HEK293 (cell line): ENCODE measurements around the gene MADD.

Experiments used
- CTCF ChIA-PET: fragments of 350-600 bp; formaldehyde crosslinking; extraction: SDS; loops from one replicate; lab custom pipeline; 2021; ENCODE audit warnings: antibody characterized with exemption; lab: Yijun Ruan, JAX
- POLR2A ChIA-PET: fragments of 300-600 bp; formaldehyde crosslinking; extraction: SDS; loops from one replicate; lab custom pipeline; 2020; ENCODE audit warnings: antibody characterized with exemption, inconsistent platforms; lab: Yijun Ruan, JAX
- H3K27ac ChIP-seq: fragments of 200-500 bp; sonication (Bioruptor generic); 2 replicates; pipeline ENCODE4 v1.5.1; 2014; ENCODE audit warnings: low read depth, low read length, control low read depth, inconsistent platforms; ENCODE audit errors: extremely low read depth
- H3K36me3 ChIP-seq, 2 experiments: fragments of 200-500 bp in 1 of 2; sonication (Bioruptor generic) in 1 of 2; 1 replicate in 1 of 2; 2 replicates in 1 of 2; pipeline ENCODE4 v1.5.1; 2014 to 2017; ENCODE audit warnings: inconsistent platforms in 2 of 2, low read length in 2 of 2; ENCODE audit not compliant: control insufficient read depth in 2 of 2, insufficient read depth in 1 of 2
- H3K4me1 ChIP-seq: fragments of 200-500 bp; sonication (Bioruptor generic); 2 replicates; pipeline ENCODE4 v1.5.1; 2014; ENCODE audit warnings: mild to moderate bottlenecking, low read length, inconsistent platforms; ENCODE audit not compliant: control insufficient read depth, insufficient read depth
- H3K4me3 ChIP-seq: 2 replicates; pipeline ENCODE4 v1.5.1; 2011; ENCODE audit warnings: low read depth, mild to moderate bottlenecking, control low read depth, low read length, moderate library complexity
- H3K9me3 ChIP-seq: fragments of 200-500 bp; sonication (Bioruptor generic); 2 replicates; pipeline ENCODE4 v1.5.1; 2014; ENCODE audit warnings: low read depth, low read length, inconsistent platforms; ENCODE audit not compliant: control insufficient read depth, insufficient read depth
- EGR2 ChIP-seq: fragments of 450-650 bp; formaldehyde crosslinking; IDR thresholded peaks from 2 replicates; pipeline ENCODE4 v1.5.1; 2016; ENCODE audit warnings: low read depth, missing biosample characterization, missing genetic modification characterization
- GLIS1 ChIP-seq: fragments of 450-650 bp; formaldehyde crosslinking; IDR thresholded peaks from 2 replicates; pipeline ENCODE4 v1.5.1; 2016; ENCODE audit warnings: missing biosample characterization, missing genetic modification characterization
- GLIS2 ChIP-seq: fragments of 450-650 bp; formaldehyde crosslinking; IDR thresholded peaks from 2 replicates; pipeline ENCODE4 v1.5.1; 2016; ENCODE audit warnings: missing biosample characterization, missing genetic modification characterization
- HOXA7 ChIP-seq: sonication (generic); formaldehyde crosslinking; IDR thresholded peaks from 2 replicates; pipeline ENCODE4 v1.8.1; 2022; ENCODE audit warnings: missing genetic modification reagents, borderline replicate concordance
- IKZF3 ChIP-seq: fragments of 450-650 bp; IDR thresholded peaks from 2 replicates; pipeline ENCODE4 v1.5.0; 2018; ENCODE audit warnings: missing biosample characterization, mild to moderate bottlenecking, missing genetic modification characterization, moderate library complexity
- PATZ1 ChIP-seq: fragments of 450-650 bp; formaldehyde crosslinking; IDR thresholded peaks from 2 replicates; pipeline ENCODE4 v1.5.1; 2016; ENCODE audit warnings: missing biosample characterization, missing genetic modification characterization
- WT1 ChIP-seq: fragments of 450-650 bp; formaldehyde crosslinking; IDR thresholded peaks from 2 replicates; pipeline ENCODE4 v1.5.1; 2016; ENCODE audit warnings: missing biosample characterization, missing genetic modification characterization
- ZBTB20 ChIP-seq: fragments of 450-650 bp; formaldehyde crosslinking; IDR thresholded peaks from 2 replicates; pipeline ENCODE4 v1.5.1; 2016; ENCODE audit warnings: missing biosample characterization, missing genetic modification characterization
- ZBTB48 ChIP-seq: fragments of 450-650 bp; formaldehyde crosslinking; IDR thresholded peaks from 2 replicates; pipeline ENCODE4 v1.5.1; 2016; ENCODE audit warnings: missing biosample characterization, missing genetic modification characterization
- ZIC2 ChIP-seq: fragments of 450-650 bp; formaldehyde crosslinking; IDR thresholded peaks from 2 replicates; pipeline ENCODE4 v1.5.1; 2016; ENCODE audit warnings: missing biosample characterization, missing genetic modification characterization
- ZNF19 ChIP-seq: fragments of 450-650 bp; formaldehyde crosslinking; IDR thresholded peaks from 2 replicates; pipeline ENCODE4; 2016; ENCODE audit warnings: missing biosample characterization, missing genetic modification characterization, low read depth
- ZNF221 ChIP-seq: fragments of 450-650 bp; formaldehyde crosslinking; IDR thresholded peaks from 2 replicates; pipeline ENCODE4 v1.5.1; 2017; ENCODE audit warnings: missing biosample characterization, missing genetic modification characterization, borderline replicate concordance
- ZNF24 ChIP-seq: fragments of 450-650 bp; formaldehyde crosslinking; IDR thresholded peaks from 2 replicates; pipeline ENCODE4 v1.5.1; 2016; ENCODE audit warnings: missing biosample characterization, missing genetic modification characterization
- ZNF362 ChIP-seq: fragments of 450-650 bp; formaldehyde crosslinking; IDR thresholded peaks from 2 replicates; pipeline ENCODE4 v1.5.1; 2016; ENCODE audit warnings: missing biosample characterization, missing genetic modification characterization
- ZNF366 ChIP-seq: fragments of 450-650 bp; formaldehyde crosslinking; conservative IDR thresholded peaks from 2 replicates; pipeline ENCODE4 v1.5.1; 2016; ENCODE audit warnings: missing biosample characterization, missing genetic modification characterization
- ZNF398 ChIP-seq: fragments of 450-650 bp; formaldehyde crosslinking; IDR thresholded peaks from 2 replicates; pipeline ENCODE4 v1.5.1; 2017; ENCODE audit warnings: missing biosample characterization, missing genetic modification characterization
- ZNF518A ChIP-seq: fragments of 450-650 bp; formaldehyde crosslinking; conservative IDR thresholded peaks from 2 replicates; pipeline ENCODE4 v1.5.1; 2016; ENCODE audit warnings: low read depth, missing biosample characterization, missing genetic modification characterization
- ZNF561 ChIP-seq: fragments of 450-650 bp; IDR thresholded peaks from 2 replicates; pipeline ENCODE4 v1.5.1; 2018; ENCODE audit warnings: missing biosample characterization, missing genetic modification characterization, borderline replicate concordance
- ZNF623 ChIP-seq: fragments of 450-650 bp; formaldehyde crosslinking; IDR thresholded peaks from 2 replicates; pipeline ENCODE4 v1.5.1; 2016; ENCODE audit warnings: missing biosample characterization, missing genetic modification characterization
- ZSCAN23 ChIP-seq: fragments of 450-650 bp; formaldehyde crosslinking; IDR thresholded peaks from 2 replicates; pipeline ENCODE4 v1.5.1; 2016; ENCODE audit warnings: missing biosample characterization, missing genetic modification characterization
- ZSCAN4 ChIP-seq: fragments of 450-650 bp; formaldehyde crosslinking; IDR thresholded peaks from 2 replicates; pipeline ENCODE4 v1.5.1; 2017; ENCODE audit warnings: missing biosample characterization, missing genetic modification characterization

MADD gene

GRCh38 chr11:47270331-47271271, 668 bp downstream of the MADD start (continued):
- no peak for TF ChIP-seq ZNF362 (tag by site-specific recombination)
- TF ChIP-seq ZNF366 (tag by site-specific recombination), result 0 out of 2 replicates have a peak, but pooled peaks have one; percentile 41
- no peak for TF ChIP-seq ZNF221 (tag by site-specific recombination)
- TF ChIP-seq ZIC2, result peak; percentile 69
- TF ChIP-seq ZSCAN23 (tag by site-specific recombination), result no peak
- peak; percentile 61 for TF ChIP-seq PATZ1 (tag by site-specific recombination)
- TF ChIP-seq WT1 (tag by site-specific recombination), result peak; percentile 75
- no peak for TF ChIP-seq ZNF24 (tag by site-specific recombination)
- peak; percentile 49 for TF ChIP-seq GLIS1 (tag by site-specific recombination)
- TF ChIP-seq EGR2 (tag by site-specific recombination), result no peak
- TF ChIP-seq ZNF398, result peak; percentile 39
- no peak for TF ChIP-seq ZNF561 (tag by site-specific recombination)
- TF ChIP-seq IKZF3, result peak; percentile 6; the same call in 1 of the 2 replicates

- ChIA-PET POLR2A (interaction anchor here (0.6 to 2.3 kb wide), 6 partner anchors 12 to 57 kb away, joined by 3 to 9 read pairs (median 6); partner anchors contain the start of genes ACP2, DDB2 and NR1H3), CTCF (interaction anchor here (0.7 to 3.1 kb wide), 6 partner anchors 10 to 337 kb away, joined by 3 to 33 read pairs (median 5); partner anchors contain the start of gene NR1H3)
- H3K36me3 ChIP-seq, result peaks cover 0 to 27% of the 10 kb centered on the region in 2 experiments; a peak in 1 of 3 replicates
- no peak overlapping the region; the same call in 1 of the 2 replicates for H3K4me3 ChIP-seq
- peak overlapping the region; percentile 43; the same call in 1 of the 2 replicates for H3K27ac ChIP-seq
- H3K4me1 ChIP-seq, result peaks cover 13% of the 10 kb centered on the region; the same call in 1 of the 2 replicates
- no peaks in the 10 kb centered on the region for H3K9me3 ChIP-seq
- TF ChIP-seq ZIC2, result peak; percentile 48
- TF ChIP-seq ZBTB20, result no peak
- TF ChIP-seq ZNF19 (tag by site-specific recombination), result no peak
- TF ChIP-seq PATZ1 (tag by site-specific recombination), result no peak
- TF ChIP-seq ZSCAN4, result no peak
- peak; percentile 34; the same call in 1 of the 2 replicates for TF ChIP-seq GLIS1 (tag by site-specific recombination)
- TF ChIP-seq GLIS2 (tag by site-specific recombination), result no peak
- no peak for TF ChIP-seq ZNF518A (tag by site-specific recombination)
- no peak for TF ChIP-seq HOXA7 (CRISPR knock-in tag)
- no peak for TF ChIP-seq ZNF623 (tag by site-specific recombination)
- TF ChIP-seq ZBTB48 (tag by site-specific recombination), result no peak
Observed at GRCh38 chr11:47271328-47271727, 1.4 kb downstream of the MADD start.
